Endothelial cell of umbilical vein (primary cell): ENCODE measurements around the gene DNAH6. TPM values are rescaled to one million over a fixed set of nuclear protein-coding genes. Genes with fewer than 3 reads are reported as not detected.

Source experiments
- BruUV-seq: library from RNA; stranded (reverse); fragments of 400-500 nt; replicated peaks from 2 replicates; lab custom pipeline; 2021; lab: Mats Ljungman, UMichigan
- CTCF ChIA-PET: fragments of 300-600, 350-600 bp; sonication (Branson Sonifier 250); formaldehyde crosslinking; loops from one replicate; lab custom pipeline; 2021; ENCODE audit warnings: antibody characterized with exemption, inconsistent platforms; lab: Charles Lee
- POLR2A ChIA-PET: fragments of 300-600, 350-600 bp; sonication (Branson Sonifier 250); formaldehyde crosslinking; loops from one replicate; lab custom pipeline; 2021; ENCODE audit warnings: antibody characterized with exemption, inconsistent platforms; lab: Charles Lee
- DNase-seq: peaks from one replicate; pipeline ENCODE4 v3.0.0-alpha.2; 2011; ENCODE audit warnings: low read depth, low spot score
- FAIRE-seq: peaks from 2 replicates; lab custom pipeline; 2011; peaks lifted over from hg19 to GRCh38; lab: Jason Lieb, UNC
- H2AFZ ChIP-seq: 2 replicates; pipeline ENCODE4 v1.6.0; 2012; ENCODE audit warnings: low read depth, low read length, control low read depth, inconsistent platforms
- H3K27ac ChIP-seq: 2 replicates; pipeline ENCODE4 v1.5.1; 2011; ENCODE audit warnings: low read depth, mild to moderate bottlenecking, control low read depth, low read length, moderate library complexity; ENCODE audit not compliant: insufficient read depth
- H3K27me3 ChIP-seq, 2 experiments: 2 replicates each; pipeline versions ENCODE4 v1.6.0 to v1.6.1; 2011; ENCODE audit warnings: low read length in 2 of 2, mixed read lengths in 1 of 2; ENCODE audit not compliant: control insufficient read depth in 2 of 2, insufficient read depth in 2 of 2
- H3K36me3 ChIP-seq, 2 experiments: 2 replicates in 1 of 2; 3 replicates in 1 of 2; pipeline ENCODE4 v1.5.1; 2011; ENCODE audit warnings: low read length in 2 of 2, mild to moderate bottlenecking in 1 of 2, moderate library complexity in 1 of 2; ENCODE audit not compliant: control insufficient read depth in 2 of 2, insufficient read depth in 2 of 2; ENCODE audit errors: extremely low read depth in 1 of 2
- H3K4me1 ChIP-seq: 3 replicates; pipeline ENCODE4 v1.5.1; 2011; ENCODE audit warnings: mild to moderate bottlenecking, low read length; ENCODE audit not compliant: control insufficient read depth, insufficient read depth; ENCODE audit errors: extremely low read depth
- H3K4me2 ChIP-seq: 2 replicates; pipeline ENCODE4 v1.6.1; 2011; ENCODE audit warnings: low read length, control low read depth, mixed read lengths; ENCODE audit not compliant: insufficient read depth
- H3K4me3 ChIP-seq, 3 experiments: fragments of 200-600 bp in 1 of 3; sonication (generic), shearing (Covaris generic) in 1 of 3; replicated peaks in 1 of 3; 2 replicates each; pipeline ENCODE4 v1.5.1; 2011 to 2016; ENCODE audit warnings: control low read depth in 3 of 3, low read length in 3 of 3, mild to moderate bottlenecking in 2 of 3, inconsistent platforms in 1 of 3, low read depth in 1 of 3, moderate library complexity in 1 of 3; ENCODE audit not compliant: insufficient read depth in 1 of 3
- H3K79me2 ChIP-seq: 2 replicates; pipeline ENCODE4 v1.6.0; 2012; ENCODE audit warnings: low read length, inconsistent platforms; ENCODE audit not compliant: control insufficient read depth, insufficient read depth
- H3K9ac ChIP-seq: replicated peaks from 2 replicates; pipeline ENCODE3; 2011; ENCODE audit warnings: low read length, control low read depth; ENCODE audit not compliant: insufficient read depth; ENCODE audit errors: extremely low read depth
- H3K9me1 ChIP-seq: replicated peaks from 3 replicates; pipeline ENCODE4 v1.6.0; 2011; ENCODE audit warnings: mild to moderate bottlenecking, low read length; ENCODE audit not compliant: control insufficient read depth, insufficient read depth; ENCODE audit errors: extremely low read depth
- H3K9me3 ChIP-seq: replicated peaks from 2 replicates; pipeline ENCODE4 v1.5.1; 2012; ENCODE audit warnings: low read length, inconsistent platforms; ENCODE audit not compliant: control insufficient read depth, insufficient read depth
- H4K20me1 ChIP-seq: replicated peaks from 2 replicates; pipeline ENCODE3; 2011; ENCODE audit warnings: mild to moderate bottlenecking, low read length; ENCODE audit not compliant: control insufficient read depth, insufficient read depth; ENCODE audit errors: extremely low read depth
- EZH2 ChIP-seq: IDR thresholded peaks from 2 replicates; pipeline ENCODE4 v1.6.1; 2012; ENCODE audit warnings: borderline replicate concordance, low read depth, mild to moderate bottlenecking, moderate library complexity, low read length, inconsistent platforms; ENCODE audit not compliant: severe bottlenecking
- FOS ChIP-seq: IDR thresholded peaks from 2 replicates; pipeline ENCODE4 v1.6.1; 2011; ENCODE audit warnings: mild to moderate bottlenecking, low read length, moderate library complexity, borderline replicate concordance; ENCODE audit not compliant: insufficient read depth
- GATA2 ChIP-seq: IDR thresholded peaks from 2 replicates; pipeline ENCODE4 v1.7.0; 2011; ENCODE audit warnings: low read depth, mild to moderate bottlenecking, moderate library complexity, mixed read lengths, low read length; ENCODE audit not compliant: insufficient read length, insufficient read depth
- JUN ChIP-seq: IDR thresholded peaks from 2 replicates; pipeline ENCODE4 v1.6.1; 2011; ENCODE audit warnings: borderline replicate concordance, low read depth; ENCODE audit not compliant: insufficient read length, insufficient read depth
- MYC ChIP-seq: IDR thresholded peaks from one replicate; pipeline ENCODE4 v1.6.1; 2011; ENCODE audit warnings: mild to moderate bottlenecking, low read depth, low read length
- POLR2A ChIP-seq: IDR thresholded peaks from 2 replicates; pipeline ENCODE4 v1.6.1; 2012; ENCODE audit warnings: low read depth, mild to moderate bottlenecking, control low read depth, low read length
- POLR2AphosphoS5 ChIP-seq: IDR thresholded peaks from 2 replicates; pipeline ENCODE4 v1.6.1; 2012; ENCODE audit warnings: low read depth, mild to moderate bottlenecking, control low read depth, low read length, moderate library complexity; ENCODE audit not compliant: insufficient read depth
- dilution Hi-C: fragments of 300-500 bp; cut with MboI; formaldehyde crosslinking; loops from one replicate; pipeline ENCODE4 v1.15.0; 2019; ENCODE audit warnings: low sequenced_read_pairs; ENCODE audit not compliant: extremely low pct_ligation_motif_present
- intact Hi-C: fragments of 100-400 bp; cut with micrococcal nuclease; formaldehyde crosslinking; loops from one replicate; pipeline ENCODE4 v1.10.0; 2022
- polyA plus RNA-seq, 4 experiments: library from polyadenylated mRNA; depleted of rRNA in 3 of 4; stranded (reverse) in 3 of 4; unstranded in 1 of 4; fragments of >200 nt; gene quantifications; 2 replicates each; pipeline versions ENCODE4 v1.2.1 to v1.2.3, GENCODE V29; 2011 to 2012; ENCODE audit warnings: missing spikeins in 1 of 4
- total RNA-seq: library from RNA; stranded (reverse); gene quantifications from 2 replicates; pipeline ENCODE4 v1.2.3, GENCODE V29; 2021
- TF ChIP-seq, protein P1 (sequence below): IDR thresholded peaks from 2 replicates; pipeline ENCODE4 v1.6.1; 2011; ENCODE audit not compliant: insufficient read depth, insufficient read length
- TF ChIP-seq, protein P2 (sequence below), 2 donors: IDR thresholded peaks; 1 replicate in 1 of 2; 2 replicates in 1 of 2; pipeline ENCODE4 v1.5.1; 2011; ENCODE audit warnings: low read length in 2 of 2, mild to moderate bottlenecking in 2 of 2, moderate library complexity in 2 of 2, control low read depth in 1 of 2, inconsistent platforms in 1 of 2, low read depth in 1 of 2; ENCODE audit not compliant: insufficient read depth in 1 of 2; ENCODE audit errors: extremely low read depth in 1 of 2

Gene DNAH6
- total and polyA plus RNA-seq, 2 donors (not counting 3 experiments of a cell fraction or from before 2014, with no cell fraction given), result 0.24 TPM; not detected in 1

DNA sequence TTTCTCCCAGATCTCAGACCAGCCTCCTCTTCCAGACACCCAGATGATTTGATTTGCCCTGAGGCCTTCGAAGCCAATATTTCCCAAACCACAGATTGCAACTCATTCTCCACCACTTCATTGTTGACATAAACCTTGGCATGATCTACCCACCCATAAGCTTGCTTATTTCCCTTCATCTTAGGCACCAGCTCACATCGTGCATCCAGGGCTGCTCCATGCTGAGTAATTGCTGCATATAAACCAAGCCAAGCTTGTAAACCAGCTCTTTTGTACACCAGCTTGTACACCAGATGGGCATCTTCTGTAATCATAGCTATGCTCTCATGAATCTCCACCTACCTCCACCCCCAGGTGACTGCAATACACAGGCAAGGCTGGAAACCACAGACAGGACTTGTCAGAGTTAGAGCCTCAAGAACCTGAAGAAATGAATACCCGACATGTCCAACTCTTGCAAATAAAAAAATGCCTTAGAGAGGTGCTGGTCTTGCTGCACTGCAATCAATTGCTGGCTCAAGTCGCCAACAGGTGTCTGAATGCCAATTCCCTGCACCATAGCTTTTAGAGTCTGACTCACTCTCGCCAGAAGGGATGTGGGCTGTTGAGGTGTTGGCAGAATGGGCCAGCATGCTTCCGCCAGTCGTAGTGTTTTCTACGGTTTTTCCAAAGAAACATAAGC, 333.1 kb downstream of the DNAH6 start:
- Histone ChIP-seq H3K4me1 (no peaks in the 10 kb centered on the region), H3K9me3 (no peaks in the 10 kb centered on the region), H3K27ac (no peak overlapping the region), H3K27me3 (peaks cover 0 to 1% of the 10 kb centered on the region in 2 experiments), H3K9me1 (no peaks in the 10 kb centered on the region), H3K9ac (no peak overlapping the region), H3K4me3 (no peak overlapping the region), H4K20me1 (no peaks in the 10 kb centered on the region), H3K4me2 (no peak overlapping the region), H3K79me2 (no peaks in the 10 kb centered on the region), H2AFZ (no peak overlapping the region), H3K36me3 (no peaks in the 10 kb centered on the region)
- no TSS peak for BruUV-seq
- DNase-seq, result no peak
- intact Hi-C loops, result no loop called here
- ChIA-PET CTCF (interaction anchor here (0.7 kb wide), 1 partner anchor 33 kb away, joined by 3 read pairs; no protein-coding TSS in a partner anchor), POLR2A (no interaction called here)
- FAIRE-seq, result no peak
- dilution Hi-C loops, result no loop called here
- TF ChIP-seq EZH2 (no peak), JUN (no peak)
- TF ChIP-seq, protein P1, sequence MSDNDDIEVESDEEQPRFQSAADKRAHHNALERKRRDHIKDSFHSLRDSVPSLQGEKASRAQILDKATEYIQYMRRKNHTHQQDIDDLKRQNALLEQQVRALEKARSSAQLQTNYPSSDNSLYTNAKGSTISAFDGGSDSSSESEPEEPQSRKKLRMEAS, result no peak

DNA sequence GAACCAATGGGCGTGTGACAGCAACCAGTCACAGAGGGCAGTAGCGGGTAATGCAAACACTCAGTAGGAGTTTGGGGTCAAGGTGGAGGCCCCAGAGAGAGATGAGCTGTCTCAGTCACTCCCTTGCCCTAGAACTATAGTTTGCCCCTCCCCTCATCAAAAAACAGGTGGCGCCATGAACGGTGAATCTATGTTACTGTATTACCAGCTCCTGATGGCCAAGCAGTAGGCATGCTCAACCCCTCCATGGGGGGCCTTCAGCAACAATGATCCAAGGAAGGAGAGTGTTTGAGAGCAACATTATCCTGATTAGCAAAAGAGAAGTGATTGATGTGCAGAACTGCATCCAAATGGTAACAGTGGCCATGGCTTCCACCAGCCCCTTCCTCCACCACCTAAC, 334.2 kb downstream of the DNAH6 start:
- Histone ChIP-seq H3K27ac (no peak overlapping the region), H3K4me3 (no peak overlapping the region), H3K4me1 (no peaks in the 10 kb centered on the region), H3K79me2 (no peaks in the 10 kb centered on the region), H2AFZ (no peak overlapping the region), H3K9me3 (no peaks in the 10 kb centered on the region), H3K27me3 (peaks cover 0 to 1% of the 10 kb centered on the region in 2 experiments), H4K20me1 (no peaks in the 10 kb centered on the region), H3K36me3 (no peaks in the 10 kb centered on the region), H3K4me2 (no peak overlapping the region), H3K9ac (no peak overlapping the region), H3K9me1 (no peaks in the 10 kb centered on the region)
- dilution Hi-C loops, result no loop called here
- DNase-seq (no peak), FAIRE-seq (no peak)
- CTCF ChIA-PET, result interaction anchor here (0.7 to 1.5 kb wide), 2 partner anchors 10 to 32 kb away, joined by 3 to 4 read pairs; no protein-coding TSS in a partner anchor
- BruUV-seq, result no TSS peak
- TF ChIP-seq JUN (no peak), POLR2AphosphoS5 (no peak), FOS (no peak), EZH2 (no peak), POLR2A (no peak), GATA2 (no peak), MYC (no peak)
- TF ChIP-seq, protein P1, result no peak
- TF ChIP-seq, protein P2, sequence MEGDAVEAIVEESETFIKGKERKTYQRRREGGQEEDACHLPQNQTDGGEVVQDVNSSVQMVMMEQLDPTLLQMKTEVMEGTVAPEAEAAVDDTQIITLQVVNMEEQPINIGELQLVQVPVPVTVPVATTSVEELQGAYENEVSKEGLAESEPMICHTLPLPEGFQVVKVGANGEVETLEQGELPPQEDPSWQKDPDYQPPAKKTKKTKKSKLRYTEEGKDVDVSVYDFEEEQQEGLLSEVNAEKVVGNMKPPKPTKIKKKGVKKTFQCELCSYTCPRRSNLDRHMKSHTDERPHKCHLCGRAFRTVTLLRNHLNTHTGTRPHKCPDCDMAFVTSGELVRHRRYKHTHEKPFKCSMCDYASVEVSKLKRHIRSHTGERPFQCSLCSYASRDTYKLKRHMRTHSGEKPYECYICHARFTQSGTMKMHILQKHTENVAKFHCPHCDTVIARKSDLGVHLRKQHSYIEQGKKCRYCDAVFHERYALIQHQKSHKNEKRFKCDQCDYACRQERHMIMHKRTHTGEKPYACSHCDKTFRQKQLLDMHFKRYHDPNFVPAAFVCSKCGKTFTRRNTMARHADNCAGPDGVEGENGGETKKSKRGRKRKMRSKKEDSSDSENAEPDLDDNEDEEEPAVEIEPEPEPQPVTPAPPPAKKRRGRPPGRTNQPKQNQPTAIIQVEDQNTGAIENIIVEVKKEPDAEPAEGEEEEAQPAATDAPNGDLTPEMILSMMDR (IDR thresholded peaks at IDR 0.05; ENCODE audit: extremely low read depth in 1 of 2, insufficient read depth in 1 of 2, low read depth in 1 of 2, low read length in 2 of 2), result no peak
- POLR2A ChIA-PET, result no interaction called here
- intact Hi-C loops, result no loop called here
